RPMI8226 (cell line): ENCODE data around the gene MMP25.

Source experiments
- DNase-seq: peaks from one replicate; pipeline ENCODE4 v3.0.0-alpha.2; 2015

Gene MMP25

GRCh38 chr16:3097266-3097665, 50.9 kb downstream of the MMP25 start:
- DNase-seq, result no peak

GRCh38 chr16:3098459-3099394, 52.4 kb downstream of the MMP25 start, which contains the start of gene ZSCAN10:
ZSCAN10 (minus strand) TSS chr16:3099294; CDS start chr16:3092937, 6,357 bp downstream.
- no peak for DNase-seq

DNA sequence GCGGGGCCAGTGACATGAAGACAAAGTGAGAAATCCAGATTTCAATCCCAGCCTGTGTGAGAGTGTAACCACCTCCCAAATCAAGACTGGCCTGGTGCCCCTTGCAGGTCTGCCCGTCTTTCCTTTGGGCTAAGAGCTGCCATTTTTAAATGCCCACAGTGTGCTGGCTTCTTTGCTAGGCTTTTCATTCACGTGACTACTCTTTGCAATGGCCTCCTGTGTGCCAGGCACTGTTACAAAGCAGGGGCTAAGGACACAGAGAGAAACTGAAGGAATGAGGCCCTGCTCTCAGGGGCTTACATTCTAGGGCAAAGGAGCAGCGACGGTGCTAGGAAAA, 53.0 kb downstream of the MMP25 start:
- no peak for DNase-seq

- peak; percentile 95 for DNase-seq
Measured at GRCh38 chr16:3099732-3100499, 53.6 kb downstream of the MMP25 start.

DNA sequence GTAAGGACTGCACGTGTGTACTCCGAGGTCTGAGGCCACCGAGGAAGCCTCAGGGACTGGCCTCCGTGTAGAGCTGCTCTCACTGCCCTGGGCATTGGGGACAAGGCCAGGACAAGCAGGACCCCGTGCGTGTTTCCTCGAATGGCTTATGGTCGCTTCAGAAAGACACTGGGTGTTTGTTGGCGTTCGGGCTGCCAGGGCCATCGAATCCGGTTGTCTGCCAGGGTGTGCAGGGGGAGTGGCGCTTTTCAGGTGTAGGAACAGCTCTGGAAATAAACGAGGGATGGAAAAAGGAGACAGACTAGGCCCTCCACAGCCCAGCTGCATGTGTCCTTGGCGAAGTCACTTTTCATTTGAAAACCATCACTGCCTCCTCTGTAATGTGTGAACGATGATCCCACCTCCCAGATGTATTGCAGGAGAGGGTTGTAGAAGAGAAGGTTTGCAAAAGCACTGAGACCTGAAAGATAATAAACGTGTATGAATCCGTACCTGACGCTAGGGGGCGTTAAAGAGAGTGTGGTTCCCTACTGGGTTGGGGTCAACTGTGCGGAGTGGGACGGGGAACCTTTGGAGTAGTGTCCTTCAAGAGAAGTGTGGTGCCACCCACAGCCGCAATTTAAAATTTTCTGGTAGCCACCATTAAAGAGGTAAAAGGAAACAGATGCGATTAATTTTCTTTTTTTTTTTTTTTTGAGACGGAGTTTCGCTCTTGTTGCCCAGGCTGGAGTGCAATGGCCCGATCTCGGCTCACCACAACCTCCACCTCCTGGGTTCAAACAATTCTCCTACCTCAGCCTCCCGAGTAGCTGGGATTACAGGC, 54.9 kb downstream of the MMP25 start:
- peak; percentile 80 for DNase-seq

DNA sequence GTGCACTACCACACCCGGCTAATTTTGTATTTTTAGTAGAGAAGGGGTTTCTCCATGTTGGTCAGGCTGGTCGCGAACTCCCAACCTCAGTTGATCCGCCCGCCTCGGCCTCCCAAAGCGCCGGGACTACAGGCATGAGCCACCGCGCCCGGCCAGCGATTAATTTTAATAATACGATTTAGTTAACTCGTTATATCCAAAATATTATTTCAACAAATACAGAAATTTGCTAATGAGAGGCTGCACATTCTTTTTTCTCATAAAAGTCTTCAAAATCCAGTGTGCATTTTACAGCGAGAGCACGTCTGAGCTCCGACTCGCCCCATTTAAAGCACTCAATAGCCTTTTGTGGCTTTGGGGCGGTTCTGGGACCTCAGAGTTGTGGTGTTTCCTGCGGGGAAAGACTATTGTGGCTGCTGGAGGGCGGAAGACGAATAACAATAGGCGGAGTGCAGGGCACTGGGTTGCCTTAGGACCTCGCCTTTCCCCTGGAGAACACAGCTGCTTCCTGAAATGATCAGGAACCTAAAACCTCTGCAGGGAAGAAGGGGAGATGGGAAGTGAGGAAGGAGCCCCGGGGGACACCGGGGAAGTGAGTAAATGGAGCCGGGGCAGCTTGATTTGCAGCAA, 55.6 kb downstream of the MMP25 start:
- no peak for DNase-seq

DNA sequence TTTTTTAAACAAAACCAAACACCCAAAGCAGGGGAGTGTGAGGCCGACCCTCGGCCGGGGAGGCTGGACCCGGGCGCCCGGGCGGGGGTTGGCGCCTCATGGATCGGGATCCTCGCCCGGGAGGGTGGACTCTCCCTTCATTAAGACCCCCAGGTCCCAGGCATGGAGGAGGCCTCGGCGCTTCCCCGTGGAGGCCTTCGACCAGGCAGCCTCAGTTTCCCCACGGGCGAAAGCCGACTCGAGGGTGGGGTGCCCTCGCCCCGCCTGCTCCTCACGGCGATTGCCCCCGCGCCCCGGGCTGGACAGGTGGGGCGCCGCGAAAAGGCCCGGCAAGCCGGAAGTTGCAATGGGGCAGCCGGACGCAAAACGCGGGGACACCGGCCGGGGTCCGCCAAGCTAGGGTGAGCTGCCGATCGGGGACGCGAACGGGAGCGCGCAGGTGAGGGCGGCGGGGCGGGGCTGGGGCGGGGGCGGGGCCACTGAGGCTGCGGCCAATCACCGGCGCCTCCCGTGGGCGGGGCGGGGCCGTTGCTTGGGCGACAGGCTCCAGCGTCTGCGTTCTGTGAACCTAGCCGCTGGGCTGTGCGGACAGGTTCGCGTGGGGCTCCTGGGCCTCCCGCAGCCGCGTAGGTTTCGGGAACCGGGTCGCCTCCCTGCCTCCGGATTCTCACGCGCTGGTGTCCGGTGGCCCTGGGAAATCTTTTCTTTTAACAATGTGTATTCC, 60.0 kb downstream of the MMP25 start:
- peak; percentile 97 for DNase-seq
